ENCODE measurements around the gene NFIB. TPM values are rescaled to one million over a fixed set of nuclear protein-coding genes. Genes with fewer than 3 reads are reported as not detected.

The NFIB gene
- total RNA-seq, 1 experiment from 2014 or later = 14.3 TPM

GRCh38 chr9:14353222-14354056, 39.5 kb upstream of the NFIB start:
- Histone ChIP-seq H4K5ac (ENCODE audit: insufficient read length, low read depth, low read length) (no peak overlapping the region), H4K20me1 (ENCODE audit: control insufficient read depth, insufficient read depth, insufficient read length) (no peaks in the 10 kb centered on the region), H3K23me2 (ENCODE audit: insufficient read length, low read depth, low read length, poor library complexity, severe bottlenecking) (peaks cover 16% of the 10 kb centered on the region), H3K79me1 (ENCODE audit: insufficient read depth, low read depth, low read length, poor library complexity, severe bottlenecking) (no peaks in the 10 kb centered on the region), H3K4me1 (ENCODE audit: insufficient read depth, low read length) (peaks cover 4% of the 10 kb centered on the region; the same call in 1 of the 2 replicates), H2BK15ac (ENCODE audit: low read depth, low read length) (no peak overlapping the region), H3K18ac (ENCODE audit: insufficient read length, low read depth, low read length) (no peak overlapping the region), H3K9me3 (ENCODE audit: control insufficient read depth, low read depth, low read length) (no peaks in the 10 kb centered on the region), H2BK120ac (ENCODE audit: low read depth, low read length, poor library complexity, severe bottlenecking) (no peak overlapping the region), H3K14ac (ENCODE audit: insufficient read depth, low read length) (no peak overlapping the region), H4K91ac (ENCODE audit: insufficient read length, low read depth, low read length) (no peak overlapping the region), H3K9ac (ENCODE audit: extremely low read depth, insufficient read length, low read length) (no peak overlapping the region), H3K79me2 (ENCODE audit: insufficient read depth, low read length) (no peaks in the 10 kb centered on the region), H2BK5ac (ENCODE audit: insufficient read length, low read length) (no peak overlapping the region), H2BK12ac (ENCODE audit: insufficient read length, low read depth, low read length) (no peak overlapping the region), H3K4me2 (ENCODE audit: insufficient read depth, insufficient read length, low read length) (no peak overlapping the region), H3T11ph (ENCODE audit: low read length) (no peak overlapping the region), H3K56ac (ENCODE audit: insufficient read length, low read depth, low read length) (no peak overlapping the region), H2BK20ac (ENCODE audit: low read depth, low read length, poor library complexity, severe bottlenecking) (no peak overlapping the region), H3K27me3 (ENCODE audit: insufficient read depth, low read length) (peaks cover 41% of the 10 kb centered on the region), H2AK5ac (ENCODE audit: insufficient read length, low read length) (no peak overlapping the region), H3K23ac (ENCODE audit: insufficient read length, low read depth, low read length) (no peak overlapping the region), H3K27ac (ENCODE audit: insufficient read length, low read depth, low read length) (no peak overlapping the region), H2AFZ (ENCODE audit: low read length) (no peak overlapping the region), H3K4ac (ENCODE audit: low read depth, low read length) (no peak overlapping the region), H4K8ac (replicated peaks; ENCODE audit: insufficient read length, low read depth, low read length) (no peak overlapping the region)
- peak; percentile 95 for TF ChIP-seq CTCF (conservative IDR thresholded peaks at IDR 0.05)
- no peaks in the 10 kb centered on the region for H3K9me3 Mint-ChIP-seq
- H3K4me3 Mint-ChIP-seq = peak overlapping the region in 1 of 2 experiments; percentile 49; a peak in 3 of 5 replicates
- no peak overlapping the region for H3K27ac Mint-ChIP-seq
- DNase-seq = peak; percentile 92
- no peaks in the 10 kb centered on the region for H3K36me3 Mint-ChIP-seq (ENCODE audit: insufficient read depth in 1 of 3, low read depth in 3 of 3)
- H3K27me3 Mint-ChIP-seq (ENCODE audit: low read depth) = peaks cover 64% of the 10 kb centered on the region
- peaks cover 51 to 58% of the 10 kb centered on the region in 2 experiments for H3K4me1 Mint-ChIP-seq
- WGBS (ENCODE audit: extremely low coverage, insufficient read length, low lambda C conversion rate) = no CpG with 5 or more reads among the region's 18 CpGs

Measured in H9 (cell line).